DMS153 (cell line): Measurements from ENCODE around the gene CAPZA2.
"Not testable (repeated sequence)": the region's sequence is repeated elsewhere in the genome, so short reads cannot be mapped to it uniquely, and the experiment has no call there.

ENCODE experiments used
- DNase-seq: peaks from one replicate; lab custom pipeline; 2025; lab: John Stamatoyannopoulos, UW

The CAPZA2 gene

DNA sequence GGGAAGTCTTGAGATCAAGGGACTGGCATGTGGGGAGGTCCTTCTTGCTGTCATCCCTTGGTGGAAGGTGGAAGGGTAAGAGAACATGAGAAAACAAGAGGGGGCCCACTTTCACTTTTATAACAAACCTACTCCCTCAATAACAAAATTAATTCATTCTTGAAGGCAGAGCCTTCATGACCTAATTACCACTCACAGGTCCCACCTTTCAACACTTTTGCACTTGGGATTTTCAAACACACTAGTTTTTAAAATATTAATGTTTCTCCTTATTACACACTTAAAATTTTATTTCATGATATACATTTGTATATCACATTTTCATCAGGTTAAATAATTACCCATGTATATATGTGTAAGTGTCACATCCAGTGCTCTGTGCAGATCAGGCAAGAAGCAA, 93.0 kb downstream of the CAPZA2 start:
- no peak for DNase-seq

GRCh38 chr7:116955801-116956476, 93.6 kb downstream of the CAPZA2 start:
- DNase-seq: no peak

- no peak for DNase-seq
Observed at GRCh38 chr7:116956477-116956804, 94.1 kb downstream of the CAPZA2 start.

DNA sequence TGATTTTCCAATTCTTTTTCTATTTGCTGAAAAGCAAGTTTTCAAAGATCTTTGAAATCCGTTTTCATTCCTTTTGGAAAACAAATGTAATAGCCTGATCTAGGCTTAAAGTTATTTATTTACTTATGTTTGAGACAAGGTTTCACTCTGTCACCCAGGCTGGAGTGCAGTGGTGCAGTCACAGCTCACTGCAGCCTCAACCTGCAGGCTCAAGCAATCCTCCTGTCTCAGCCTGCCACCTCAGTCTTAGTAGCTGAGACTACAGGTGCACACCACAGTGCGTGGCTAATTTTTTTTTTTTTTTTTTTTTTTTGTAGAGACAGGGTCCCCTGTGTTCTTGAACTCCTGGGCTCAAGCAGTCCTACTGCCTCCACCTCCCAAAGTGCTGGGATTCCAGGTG, 95.5 kb downstream of the CAPZA2 start:
- no peak for DNase-seq

DNA sequence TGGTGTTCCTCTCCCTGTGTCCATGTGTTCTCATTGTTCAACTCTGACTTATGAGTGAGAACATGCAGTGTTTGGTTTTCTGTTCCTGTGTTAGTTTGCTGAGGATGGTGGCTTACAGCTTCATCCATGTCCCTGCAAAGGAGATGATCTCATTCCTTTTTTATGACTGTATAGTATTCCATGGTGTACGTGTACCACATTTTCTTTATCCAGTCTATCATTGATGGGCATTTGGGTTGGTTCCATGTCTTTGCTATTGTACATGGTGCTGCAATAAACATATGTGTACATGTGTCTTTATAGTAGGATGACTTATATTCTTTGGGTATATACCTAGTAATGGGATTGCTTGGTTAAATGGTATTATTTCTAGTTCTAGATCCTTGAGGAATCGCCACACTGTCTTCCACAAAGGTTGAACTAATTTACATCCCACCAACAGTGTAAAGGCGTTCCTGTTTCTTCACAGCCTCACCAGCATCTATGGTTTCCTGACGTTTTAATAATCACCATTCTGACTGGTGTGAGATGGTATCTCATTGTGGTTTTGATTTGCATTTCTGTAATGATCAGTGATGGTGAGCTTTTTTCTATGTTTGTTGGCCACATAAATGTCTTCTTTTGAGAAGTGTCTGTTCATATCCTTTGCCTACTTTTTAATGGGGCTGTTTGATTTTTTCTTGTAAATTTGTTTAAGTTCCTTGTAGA, 99.7 kb downstream of the CAPZA2 start:
- DNase-seq: not testable (repeated sequence)

GRCh38 chr7:116963234-116963633, 100.8 kb downstream of the CAPZA2 start:
- no peak for DNase-seq

- DNase-seq: no peak
Observed at GRCh38 chr7:116966601-116967000, 104.2 kb downstream of the CAPZA2 start.

DNA sequence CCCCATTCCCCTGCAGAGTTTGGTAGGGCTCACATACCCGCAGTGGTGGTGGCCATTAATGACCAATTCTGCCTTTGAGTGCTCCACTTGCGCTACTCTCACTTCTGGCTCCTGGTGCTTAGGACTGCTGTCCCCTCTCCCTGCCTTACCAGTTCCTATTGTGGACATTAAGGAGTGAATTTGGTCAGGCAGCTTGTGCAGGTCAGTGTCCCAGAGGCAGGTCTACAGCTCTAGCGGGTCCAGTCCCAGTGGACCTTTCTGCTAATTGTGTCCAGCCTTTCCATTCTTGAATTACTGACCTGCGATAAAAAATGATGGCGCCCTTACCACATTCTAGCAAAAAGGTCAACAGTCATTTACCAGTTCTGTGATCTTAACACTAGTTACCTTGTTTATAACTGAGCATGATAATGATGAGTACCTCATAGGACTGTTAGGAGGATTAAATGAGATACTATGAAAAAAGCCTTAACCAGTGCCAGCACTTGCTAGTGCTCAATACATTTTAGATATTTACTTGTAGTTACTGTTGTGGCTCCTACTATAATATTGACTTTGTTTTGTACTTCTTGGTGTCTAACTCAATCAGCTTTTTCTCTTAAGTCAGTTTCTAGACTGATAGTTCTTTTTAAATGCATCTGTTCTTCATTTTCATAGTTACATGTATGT, 105.0 kb downstream of the CAPZA2 start:
- DNase-seq: no peak

- DNase-seq: no peak
Observed at GRCh38 chr7:116967983-116968382, 105.6 kb downstream of the CAPZA2 start.

GRCh38 chr7:116968631-116969030, 106.2 kb downstream of the CAPZA2 start:
- DNase-seq: no peak

DNA sequence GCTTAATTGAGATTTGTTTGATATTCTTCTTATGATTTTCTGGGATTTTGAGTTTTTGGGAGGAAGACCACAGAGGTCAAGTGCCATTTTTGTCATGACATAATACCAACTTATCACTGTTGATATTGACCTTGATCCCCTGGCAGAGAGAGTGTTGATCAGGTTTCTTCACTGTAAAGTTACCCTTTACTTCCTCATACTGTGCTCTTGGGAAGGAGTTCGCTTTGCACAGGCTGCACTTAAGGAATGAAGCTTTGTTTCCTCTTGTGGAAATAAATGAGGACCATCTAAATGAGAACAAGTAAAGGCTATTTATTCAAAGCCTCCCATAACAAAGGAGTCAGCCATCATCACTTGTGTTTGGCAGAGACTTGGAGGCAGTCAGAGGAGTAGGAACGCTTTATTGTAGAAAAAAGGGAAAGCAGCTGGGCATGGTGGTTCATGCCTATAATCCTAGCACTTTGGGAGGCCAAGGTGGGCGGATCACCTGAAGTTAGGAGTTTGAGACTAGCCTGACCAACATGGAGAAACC, 107.0 kb downstream of the CAPZA2 start:
- no peak for DNase-seq

DNA sequence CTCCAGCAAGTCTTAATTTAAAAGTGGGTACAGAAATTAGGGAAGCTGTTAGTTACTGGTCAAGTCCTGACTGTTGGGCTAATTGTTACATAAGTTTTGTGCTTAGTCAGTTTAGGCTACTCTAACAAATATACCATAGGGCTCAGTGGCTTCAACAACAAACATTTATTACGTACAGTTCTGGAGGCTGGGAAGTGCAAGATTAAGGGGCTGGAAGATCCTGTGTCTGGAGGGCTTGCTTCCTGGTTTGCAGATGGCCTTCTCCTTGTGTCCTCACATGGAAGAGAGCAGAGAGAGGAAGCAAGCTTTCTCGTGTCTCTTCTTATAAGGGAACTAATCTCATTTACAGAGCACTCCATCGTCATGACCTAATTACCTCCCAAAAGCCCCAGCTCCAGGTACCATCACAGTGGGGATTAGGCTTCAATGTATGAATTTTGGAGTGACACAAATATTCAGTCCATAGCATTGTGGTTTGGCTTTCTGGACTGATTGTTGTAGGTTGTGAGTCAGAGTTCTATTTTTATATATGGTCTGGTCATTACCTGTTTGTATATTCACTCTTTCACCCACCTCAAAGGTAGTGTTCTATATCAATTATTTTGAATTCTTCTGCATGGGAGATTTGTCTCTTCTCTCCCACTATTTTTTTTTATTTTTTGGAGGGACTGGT, 108.0 kb downstream of the CAPZA2 start:
- no peak for DNase-seq

- not testable (repeated sequence) for DNase-seq
Observed at GRCh38 chr7:116971153-116971552, 108.8 kb downstream of the CAPZA2 start.
